GM13976 (cell line): ENCODE measurements around the gene B3GNT9.

Experiments
- DNase-seq: peaks from one replicate; pipeline ENCODE4 v3.0.0; 2012; ENCODE audit warnings: low spot score
- in situ Hi-C: fragments of 300-500 bp; cut with MboI; formaldehyde crosslinking; loops from one replicate; pipeline ENCODE4 v1.12.0; 2022; ENCODE audit warnings: low sequenced_read_pairs, mixed read lengths, inconsistent platforms; ENCODE audit not compliant: unreplicated experiment
- TF ChIP-seq, protein P1 (sequence below): IDR thresholded peaks from 2 replicates; pipeline ENCODE4 v1.5.1; 2012; ENCODE audit warnings: borderline replicate concordance, mild to moderate bottlenecking; ENCODE audit not compliant: insufficient read depth; ENCODE audit errors: extremely low read depth, missing control alignments, control extremely low read depth

B3GNT9 gene

GRCh38 chr16:67147437-67148140 lies 3.2 kb downstream of the B3GNT9 start:
- TF ChIP-seq, protein P1, sequence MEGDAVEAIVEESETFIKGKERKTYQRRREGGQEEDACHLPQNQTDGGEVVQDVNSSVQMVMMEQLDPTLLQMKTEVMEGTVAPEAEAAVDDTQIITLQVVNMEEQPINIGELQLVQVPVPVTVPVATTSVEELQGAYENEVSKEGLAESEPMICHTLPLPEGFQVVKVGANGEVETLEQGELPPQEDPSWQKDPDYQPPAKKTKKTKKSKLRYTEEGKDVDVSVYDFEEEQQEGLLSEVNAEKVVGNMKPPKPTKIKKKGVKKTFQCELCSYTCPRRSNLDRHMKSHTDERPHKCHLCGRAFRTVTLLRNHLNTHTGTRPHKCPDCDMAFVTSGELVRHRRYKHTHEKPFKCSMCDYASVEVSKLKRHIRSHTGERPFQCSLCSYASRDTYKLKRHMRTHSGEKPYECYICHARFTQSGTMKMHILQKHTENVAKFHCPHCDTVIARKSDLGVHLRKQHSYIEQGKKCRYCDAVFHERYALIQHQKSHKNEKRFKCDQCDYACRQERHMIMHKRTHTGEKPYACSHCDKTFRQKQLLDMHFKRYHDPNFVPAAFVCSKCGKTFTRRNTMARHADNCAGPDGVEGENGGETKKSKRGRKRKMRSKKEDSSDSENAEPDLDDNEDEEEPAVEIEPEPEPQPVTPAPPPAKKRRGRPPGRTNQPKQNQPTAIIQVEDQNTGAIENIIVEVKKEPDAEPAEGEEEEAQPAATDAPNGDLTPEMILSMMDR = no peak
- DNase-seq = no peak
- in situ Hi-C loops = no loop called here

DNA sequence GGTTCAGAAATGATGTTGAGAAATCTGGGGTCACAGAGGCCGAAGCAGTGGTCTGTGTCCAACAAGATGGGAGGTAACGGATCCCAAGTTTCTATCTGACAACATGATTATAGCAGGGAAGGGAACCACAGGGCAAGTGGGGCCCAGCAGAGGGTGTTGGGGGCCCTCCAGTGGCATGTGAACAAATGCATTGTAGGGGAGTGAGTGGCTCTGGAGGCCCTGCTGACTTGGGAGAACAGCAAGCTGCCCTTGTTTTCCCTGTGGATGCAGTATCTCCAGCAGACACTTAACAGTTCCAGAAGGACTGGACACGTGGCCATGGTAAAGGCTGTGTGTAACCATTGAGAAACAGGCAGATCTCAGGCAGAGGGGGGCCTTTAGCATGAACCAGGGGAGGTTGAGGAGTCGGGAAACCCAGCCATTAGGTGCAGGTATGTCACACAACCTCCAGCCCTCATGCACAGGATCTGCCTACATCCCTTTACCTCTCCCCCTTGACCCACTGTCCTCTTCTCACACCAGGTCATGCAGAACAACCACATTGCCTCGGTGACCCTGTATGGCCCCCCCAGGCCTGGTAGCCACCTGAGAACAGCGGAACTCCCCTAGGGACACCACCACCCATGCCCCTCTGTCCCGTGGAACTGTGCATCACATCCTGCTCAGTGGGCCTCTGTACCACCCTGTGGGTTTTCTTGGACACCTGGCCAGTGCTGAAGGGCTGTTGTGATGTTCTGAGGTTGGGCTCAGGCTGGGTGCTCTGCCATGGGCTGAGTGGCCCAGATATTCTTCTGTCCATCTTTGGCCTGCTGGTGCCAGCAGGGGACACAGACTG lies 4.1 kb downstream of the B3GNT9 start:
- TF ChIP-seq, protein P1 = no peak
- no peak for DNase-seq
- in situ Hi-C loops = no loop called here

- in situ Hi-C loops = no loop called here
Observed at GRCh38 chr16:67145746-67146145, 5.1 kb downstream of the B3GNT9 start.

DNA sequence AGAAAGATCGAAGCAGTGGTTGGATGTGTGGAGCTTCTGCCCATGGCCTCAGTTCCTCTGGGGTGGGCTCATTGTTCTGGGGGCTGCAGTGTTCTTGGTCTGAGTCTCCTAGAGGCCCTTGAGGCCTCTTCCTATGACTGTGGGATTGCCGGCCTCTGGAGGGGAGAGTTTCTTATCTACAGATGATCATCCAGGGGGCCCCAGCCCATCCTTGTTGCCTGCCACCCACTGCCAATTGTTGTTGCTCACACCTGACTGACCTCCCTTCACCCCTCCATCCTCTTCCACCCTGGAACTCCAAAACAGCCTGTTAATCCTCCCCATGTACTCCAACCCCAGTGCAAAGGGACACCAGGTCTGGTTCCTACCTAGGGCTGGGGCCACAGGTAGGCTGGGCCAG lies 5.9 kb downstream of the B3GNT9 start:
- in situ Hi-C loops = no loop called here
- no peak for DNase-seq
- TF ChIP-seq, protein P1 = no peak

More at GRCh38 chr16:67145746-67146145, 5.1 kb downstream of the B3GNT9 start:
- no peak for DNase-seq
- TF ChIP-seq, protein P1 = no peak

GRCh38 chr16:67142342-67142741 lies 8.5 kb downstream of the B3GNT9 start:
- no peak for DNase-seq
- TF ChIP-seq, protein P1 = no peak
- in situ Hi-C loops = no loop called here

DNA sequence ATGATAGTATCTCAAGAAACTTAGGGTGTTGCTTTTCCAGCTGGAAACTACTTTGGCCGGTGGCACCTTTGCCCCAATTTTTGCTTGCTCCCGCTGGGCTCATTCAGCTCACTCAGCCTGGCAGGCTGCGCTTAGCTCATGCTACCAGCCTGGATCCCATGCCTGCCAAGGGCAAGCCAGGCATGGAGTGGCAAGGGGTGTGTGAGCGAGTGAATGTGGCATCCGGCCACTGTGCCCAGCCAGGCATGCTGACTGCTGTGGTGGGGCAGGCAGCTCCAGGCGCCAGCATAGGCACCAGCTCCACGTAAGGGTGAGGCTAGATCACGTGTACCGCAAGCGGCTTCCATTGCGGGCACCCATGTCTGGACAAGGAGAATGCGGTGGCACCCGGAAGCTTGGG lies 9.4 kb downstream of the B3GNT9 start:
- DNase-seq = no peak
- in situ Hi-C loops = no loop called here
- TF ChIP-seq, protein P1 = no peak
